HG03135 (cell line): ENCODE measurements around the gene GHRH.

Source experiments
- ATAC-seq: cut with Tn5 transposase; IDR thresholded peaks from one replicate; pipeline ENCODE4 v1.9.1; 2021; ENCODE audit warnings: mild to moderate bottlenecking, moderate library complexity; ENCODE audit not compliant: unreplicated experiment

The GHRH gene

GRCh38 chr20:37261714-37262113, at the start of gene GHRH:
Gene GHRH, minus strand, starts transcription at chr20:37261814. Its CDS starts 4,925 bp downstream, at chr20:37256889.
- no peak for ATAC-seq

GRCh38 chr20:37310951-37311350, 49.3 kb upstream of the GHRH start:
- ATAC-seq = no peak

GRCh38 chr20:37309936-37310590, 48.4 kb upstream of the GHRH start:
- no peak for ATAC-seq

GRCh38 chr20:37309290-37309689, 47.7 kb upstream of the GHRH start:
- no peak for ATAC-seq

- ATAC-seq = peak; percentile 78
Measured at GRCh38 chr20:37308086-37309050, 46.8 kb upstream of the GHRH start.

- no peak for ATAC-seq
Measured at GRCh38 chr20:37305839-37306238, 44.2 kb upstream of the GHRH start.

- no peak for ATAC-seq
Measured at GRCh38 chr20:37305079-37305478, 43.5 kb upstream of the GHRH start.

GRCh38 chr20:37303637-37304036, 42.0 kb upstream of the GHRH start:
- ATAC-seq = no peak

- no peak for ATAC-seq
Measured at GRCh38 chr20:37302981-37303380, 41.4 kb upstream of the GHRH start.

- ATAC-seq = no peak
Measured at GRCh38 chr20:37301558-37301957, 39.9 kb upstream of the GHRH start.

- no peak for ATAC-seq
Measured at GRCh38 chr20:37301120-37301519, 39.5 kb upstream of the GHRH start.

GRCh38 chr20:37299718-37300528, 38.3 kb upstream of the GHRH start:
- ATAC-seq = no peak

GRCh38 chr20:37298190-37298939, 36.8 kb upstream of the GHRH start:
- no peak for ATAC-seq

- ATAC-seq = no peak
Measured at GRCh38 chr20:37297066-37297736, 35.6 kb upstream of the GHRH start.

- no peak for ATAC-seq
Measured at GRCh38 chr20:37296371-37296770, 34.8 kb upstream of the GHRH start.

GRCh38 chr20:37295595-37295994, 34.0 kb upstream of the GHRH start:
- no peak for ATAC-seq

GRCh38 chr20:37295001-37295400, 33.4 kb upstream of the GHRH start:
- no peak for ATAC-seq

- no peak for ATAC-seq
Measured at GRCh38 chr20:37294262-37294981, 32.8 kb upstream of the GHRH start.

GRCh38 chr20:37293301-37293943, 31.8 kb upstream of the GHRH start:
- no peak for ATAC-seq
